ENCODE measurements around the gene FAM222A. TPM values are rescaled to one million over a fixed set of nuclear protein-coding genes. Genes with fewer than 3 reads are reported as not detected.

Gene FAM222A
- total RNA-seq, 1 donor = 0.54 TPM

DNA sequence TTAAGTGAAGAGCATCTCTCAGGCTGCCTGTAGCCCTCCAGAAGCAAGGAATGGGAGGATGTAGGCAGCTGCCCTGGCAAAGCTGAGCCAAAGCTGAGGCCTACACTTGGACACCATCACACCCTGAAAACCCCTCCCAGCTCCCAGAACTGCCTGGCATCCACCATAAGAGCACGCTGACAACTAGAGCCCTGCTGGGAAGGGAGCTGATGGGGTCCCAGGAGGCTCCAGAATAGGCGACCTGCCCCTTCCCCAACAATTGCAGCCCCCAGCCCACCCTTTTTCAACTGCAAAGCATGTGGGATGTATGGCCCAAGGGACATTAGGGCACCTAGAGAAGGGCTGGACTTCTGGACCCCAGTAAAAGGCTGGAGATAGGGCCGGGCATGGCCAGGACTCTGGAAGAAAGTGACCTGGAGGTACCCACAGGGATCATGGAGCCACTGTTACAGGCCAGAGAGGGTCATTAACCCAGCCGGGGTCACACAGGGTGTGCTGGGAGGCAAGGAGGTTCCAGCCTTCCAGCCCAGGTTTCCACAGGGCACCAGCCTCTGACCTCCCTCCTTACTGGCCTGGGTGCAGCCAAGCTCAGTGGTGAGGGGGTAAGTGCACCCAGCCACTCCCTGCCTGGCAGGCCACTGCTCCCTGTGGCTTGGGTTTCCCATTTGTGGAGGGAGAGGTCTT is 27.8 kb downstream of the FAM222A start:
- TF ChIP-seq, protein P1, sequence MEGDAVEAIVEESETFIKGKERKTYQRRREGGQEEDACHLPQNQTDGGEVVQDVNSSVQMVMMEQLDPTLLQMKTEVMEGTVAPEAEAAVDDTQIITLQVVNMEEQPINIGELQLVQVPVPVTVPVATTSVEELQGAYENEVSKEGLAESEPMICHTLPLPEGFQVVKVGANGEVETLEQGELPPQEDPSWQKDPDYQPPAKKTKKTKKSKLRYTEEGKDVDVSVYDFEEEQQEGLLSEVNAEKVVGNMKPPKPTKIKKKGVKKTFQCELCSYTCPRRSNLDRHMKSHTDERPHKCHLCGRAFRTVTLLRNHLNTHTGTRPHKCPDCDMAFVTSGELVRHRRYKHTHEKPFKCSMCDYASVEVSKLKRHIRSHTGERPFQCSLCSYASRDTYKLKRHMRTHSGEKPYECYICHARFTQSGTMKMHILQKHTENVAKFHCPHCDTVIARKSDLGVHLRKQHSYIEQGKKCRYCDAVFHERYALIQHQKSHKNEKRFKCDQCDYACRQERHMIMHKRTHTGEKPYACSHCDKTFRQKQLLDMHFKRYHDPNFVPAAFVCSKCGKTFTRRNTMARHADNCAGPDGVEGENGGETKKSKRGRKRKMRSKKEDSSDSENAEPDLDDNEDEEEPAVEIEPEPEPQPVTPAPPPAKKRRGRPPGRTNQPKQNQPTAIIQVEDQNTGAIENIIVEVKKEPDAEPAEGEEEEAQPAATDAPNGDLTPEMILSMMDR (IDR thresholded peaks at IDR 0.05; ENCODE audit: insufficient read depth, low read length) = no peak
- DNase-seq (ENCODE audit: low read depth) = no peak
- H3K4me3 ChIP-seq (ENCODE audit: low read depth, low read length) = no peak overlapping the region

DNA sequence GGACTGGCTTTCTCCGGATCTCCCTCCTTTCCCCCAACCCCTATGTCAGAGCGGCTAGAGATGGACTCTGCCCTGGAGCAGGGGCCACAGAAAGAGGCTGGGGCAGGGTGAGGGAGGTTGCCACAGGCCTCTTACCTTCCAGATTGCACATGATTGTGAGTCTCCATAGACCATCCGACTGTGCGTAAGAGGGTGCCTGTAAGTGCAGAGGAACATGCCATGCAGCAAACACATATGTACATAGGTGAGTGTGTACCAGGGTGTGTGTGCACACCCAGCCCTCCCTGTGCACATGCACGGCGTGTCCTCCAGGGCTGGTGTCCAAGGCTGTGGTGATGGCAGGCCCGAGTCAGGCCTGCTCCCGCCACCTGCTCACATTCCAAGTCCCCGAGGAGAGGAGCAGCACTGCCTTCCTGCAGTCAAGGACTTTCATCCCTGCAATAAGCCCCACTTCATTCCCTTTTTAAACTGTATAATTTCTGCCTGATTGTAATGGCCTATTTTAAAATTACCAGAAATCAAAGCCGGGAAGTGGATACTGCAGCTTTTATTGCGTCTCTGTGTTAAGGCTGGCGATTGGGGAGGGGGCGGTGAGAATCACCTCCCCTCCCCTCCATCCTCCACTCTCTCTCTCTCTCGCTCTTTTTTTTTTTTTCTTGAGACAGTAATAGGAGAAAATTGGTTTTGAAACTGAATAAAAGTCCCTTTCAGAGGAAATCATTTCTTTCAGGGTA is 28.5 kb downstream of the FAM222A start:
- TF ChIP-seq, protein P1 (IDR thresholded peaks at IDR 0.05; ENCODE audit: insufficient read depth, low read length) = no peak
- no peak overlapping the region for H3K4me3 ChIP-seq (ENCODE audit: low read depth, low read length)
- DNase-seq (ENCODE audit: low read depth) = no peak

DNA sequence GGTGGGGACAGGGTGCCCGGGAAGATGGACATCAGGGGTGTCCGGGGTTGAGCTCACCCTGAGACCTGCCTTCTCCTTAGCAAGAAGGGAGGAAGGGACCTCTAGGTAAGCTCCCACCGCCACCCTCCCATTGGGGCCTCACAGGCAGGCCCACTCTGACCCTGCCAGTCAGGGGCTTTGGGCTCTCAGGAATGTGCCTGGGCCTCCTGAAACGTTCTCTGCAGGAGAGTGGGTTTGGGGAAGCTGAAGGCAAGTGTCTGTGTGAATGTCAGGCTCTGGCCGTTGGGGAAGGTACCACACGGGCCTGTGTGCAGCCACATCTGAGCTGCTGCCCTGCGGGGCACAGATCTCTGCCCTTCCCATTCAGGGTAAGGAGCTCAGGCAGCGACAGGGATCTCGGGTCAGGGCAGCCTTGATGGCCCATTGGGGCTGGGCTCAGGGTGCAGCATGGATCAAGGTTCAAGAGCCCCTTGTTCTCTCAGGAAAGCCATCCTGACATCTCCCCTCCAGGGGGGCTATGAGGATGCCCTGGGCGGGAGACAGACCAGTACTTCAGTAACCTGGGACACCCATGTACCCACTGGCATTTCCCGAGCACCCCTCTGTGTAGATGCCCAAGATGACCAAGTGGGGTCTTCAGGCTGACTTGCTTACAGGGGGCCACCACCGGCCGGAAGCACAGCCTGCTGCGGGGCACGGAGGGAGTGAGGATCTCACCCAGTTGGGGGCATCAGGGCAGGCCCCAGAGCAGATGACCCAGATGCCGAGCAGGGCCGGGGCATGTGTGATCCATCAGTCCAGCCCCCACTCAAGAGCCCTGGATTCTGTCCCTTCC is 29.7 kb downstream of the FAM222A start:
- TF ChIP-seq, protein P1 (IDR thresholded peaks at IDR 0.05; ENCODE audit: insufficient read depth, low read length) = no peak
- no peak overlapping the region for H3K4me3 ChIP-seq (ENCODE audit: low read depth, low read length)
- no peak for DNase-seq (ENCODE audit: low read depth)

DNA sequence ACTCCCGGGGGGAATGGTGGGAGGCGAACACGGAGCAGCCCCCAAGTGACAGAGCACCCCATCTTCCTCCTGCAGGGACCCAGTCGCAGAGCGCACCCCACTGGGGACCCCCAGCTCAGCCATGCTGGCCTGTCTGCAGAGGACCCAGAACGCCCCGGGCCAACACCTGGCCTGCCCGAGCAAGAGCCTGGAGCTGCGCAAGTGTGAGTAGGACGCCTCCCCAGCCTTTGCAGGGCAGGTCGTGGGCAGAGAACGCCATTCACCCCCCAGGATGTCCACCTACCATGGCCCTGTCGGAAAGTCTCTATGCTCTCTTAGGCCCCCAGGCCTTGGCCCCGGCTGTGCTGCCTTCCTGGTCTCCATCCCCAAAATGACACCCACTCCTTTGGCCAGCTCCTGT is 30.4 kb downstream of the FAM222A start:
- no peak for DNase-seq (ENCODE audit: low read depth)

DNA sequence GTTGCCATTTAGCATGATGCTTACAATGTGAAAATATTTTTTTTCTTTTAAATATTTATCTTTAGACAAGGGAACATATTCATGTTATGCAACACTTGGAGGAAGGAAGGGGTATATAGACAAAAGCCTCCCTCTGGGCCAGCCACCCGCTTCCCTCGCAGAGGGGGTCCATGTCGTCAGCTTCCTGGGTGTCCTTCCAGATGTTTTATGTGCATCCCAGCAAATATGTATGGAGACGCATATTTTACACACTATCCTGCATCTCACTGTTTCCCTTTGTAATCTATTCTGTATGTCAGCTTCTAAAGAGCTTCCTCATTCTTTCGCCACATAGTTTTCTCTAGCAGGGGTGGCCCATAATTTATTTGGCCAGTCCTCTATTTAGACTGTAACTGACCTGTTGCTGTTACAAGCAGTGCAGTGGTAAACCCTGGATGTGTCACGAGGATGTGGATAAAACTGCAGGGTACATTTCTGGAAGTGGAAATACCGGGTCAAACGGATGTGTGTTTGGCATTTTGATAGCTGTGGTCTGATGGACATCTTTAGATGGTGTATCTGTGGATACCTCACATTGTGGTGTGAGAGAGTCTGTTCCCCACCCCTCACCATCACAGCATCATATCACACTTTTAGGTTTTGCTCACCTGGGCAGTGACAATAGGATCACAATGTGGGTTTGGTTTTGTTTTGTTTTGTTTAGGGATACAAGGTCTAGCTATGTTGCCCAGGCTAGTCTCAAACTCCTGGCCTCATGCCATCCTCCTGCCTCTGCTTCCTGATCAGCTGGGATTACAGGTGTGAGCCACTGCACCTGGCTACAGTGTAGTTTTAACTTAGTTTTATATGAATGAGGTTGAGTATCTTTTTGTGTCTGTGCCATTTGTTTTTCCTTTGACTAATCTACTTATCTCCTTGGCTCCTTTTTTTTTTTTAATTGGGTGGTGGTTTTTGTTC is 31.6 kb downstream of the FAM222A start:
- no peak for DNase-seq (ENCODE audit: low read depth)
- no peak overlapping the region for H3K4me3 ChIP-seq (ENCODE audit: low read depth, low read length)
- TF ChIP-seq, protein P1 (IDR thresholded peaks at IDR 0.05; ENCODE audit: insufficient read depth, low read length) = no peak

More for the DNA sequence above, 30.4 kb downstream of the FAM222A start:
- TF ChIP-seq, protein P1 (IDR thresholded peaks at IDR 0.05; ENCODE audit: insufficient read depth, low read length) = no peak
- no peak overlapping the region for H3K4me3 ChIP-seq (ENCODE audit: low read depth, low read length)

Data from fibroblast of the aortic adventitia (primary cell).